Renal cortical epithelial cell (primary cell): Measurements from ENCODE around the gene HOXD10. TPM values are rescaled to one million over a fixed set of nuclear protein-coding genes. Genes with fewer than 3 reads are reported as not detected.

Experiments
- DNase-seq: peaks from one replicate; pipeline ENCODE4 v3.0.0-alpha.2; 2011; ENCODE audit warnings: low read depth
- total RNA-seq: library from RNA; depleted of rRNA; stranded (reverse); fragments of >200 nt; gene quantifications from 2 replicates; pipeline ENCODE4 v1.2.3, GENCODE V29; 2014

HOXD10 gene
- total RNA-seq, 1 donor from 2014 or later: 33.5 TPM

DNA sequence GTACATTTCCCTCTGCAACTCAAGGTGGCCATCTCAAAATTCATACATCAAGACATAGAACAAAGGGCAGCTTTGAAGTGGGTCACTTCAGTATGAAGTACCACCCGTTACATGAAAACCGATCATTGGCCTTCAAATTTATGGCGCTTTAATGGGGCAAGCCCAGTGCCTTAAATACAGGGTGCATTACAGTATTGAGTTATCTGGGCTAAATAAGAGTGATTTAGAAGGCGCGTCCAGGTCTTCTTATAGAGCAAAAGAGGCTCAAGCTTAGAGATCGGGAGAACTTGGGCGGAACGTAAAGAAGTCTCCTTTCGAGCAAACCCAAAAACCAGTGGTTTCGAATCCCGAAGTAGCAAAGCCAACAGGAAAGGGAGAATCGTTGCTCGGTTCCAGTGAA, 47.6 kb downstream of the HOXD10 start:
- DNase-seq: no peak

DNA sequence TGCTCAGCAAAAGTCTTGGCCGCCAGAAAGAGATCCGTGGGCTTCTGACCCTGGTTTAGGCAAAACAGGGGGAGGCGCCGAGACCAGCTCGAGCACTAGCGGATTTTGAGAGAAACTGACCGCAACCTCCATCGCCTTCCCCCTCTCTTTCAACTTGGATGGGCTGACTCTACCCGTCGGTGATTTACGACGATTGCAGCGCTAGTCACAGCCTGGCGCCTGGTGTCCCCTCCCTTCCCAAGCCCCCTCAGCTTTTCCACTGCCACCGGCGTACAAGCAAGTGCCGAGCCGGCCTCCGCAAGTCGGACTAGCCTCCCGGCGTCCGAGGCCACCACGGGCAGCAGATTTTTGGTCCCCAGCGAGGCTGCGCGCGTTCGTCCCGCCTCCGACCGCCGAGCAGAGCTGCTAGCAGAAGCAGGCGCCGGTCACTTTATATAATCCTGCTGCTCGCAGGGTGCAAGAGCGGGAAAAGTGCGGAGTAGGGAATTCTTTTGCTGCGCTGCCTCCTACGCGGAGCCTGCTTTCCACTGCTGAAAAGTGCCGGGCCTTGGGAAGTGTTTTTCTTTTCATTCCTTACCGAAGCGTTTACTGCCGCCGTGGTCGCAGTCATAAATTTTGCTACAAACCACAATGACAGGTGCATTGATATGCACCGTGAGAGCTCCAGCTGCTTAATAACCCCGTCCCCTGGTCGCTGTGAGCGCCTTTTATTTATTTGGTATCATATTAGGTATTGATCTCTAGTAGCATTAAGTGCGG, 48.2 kb downstream of the HOXD10 start:
- no peak for DNase-seq

DNA sequence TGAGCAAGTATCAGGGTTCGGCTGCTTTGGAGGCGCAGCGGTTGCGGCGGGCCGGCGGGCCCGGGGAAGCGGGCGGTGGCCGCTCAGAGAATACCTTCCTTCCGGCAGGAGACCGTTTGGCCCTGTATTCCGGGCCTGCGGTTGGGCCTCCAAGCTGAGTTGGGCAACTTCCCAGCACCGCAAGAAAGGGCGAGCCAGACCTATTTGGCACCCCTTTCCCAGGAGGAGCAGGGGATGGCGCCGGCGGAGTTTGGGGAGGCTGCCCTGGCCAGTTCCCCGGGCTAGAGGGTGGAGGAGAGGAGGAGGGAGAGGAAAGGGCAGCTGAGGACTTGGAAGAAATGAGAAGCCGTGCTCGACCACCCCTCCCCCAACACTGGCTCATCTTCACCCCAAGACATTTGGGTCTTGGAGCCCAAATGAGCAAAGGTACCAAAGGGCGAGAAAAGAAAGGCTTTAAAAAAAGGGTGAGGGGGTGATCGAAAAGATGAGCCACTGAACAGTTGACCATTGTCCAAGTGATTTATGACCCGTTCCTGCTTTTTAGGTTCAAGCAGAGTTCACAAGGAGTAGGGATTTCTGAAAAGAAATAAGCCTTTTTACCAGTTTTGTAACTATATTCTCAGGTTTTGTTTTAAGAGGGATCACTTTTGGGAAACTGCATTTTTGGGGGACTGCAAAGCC, 48.9 kb downstream of the HOXD10 start:
- no peak for DNase-seq

DNA sequence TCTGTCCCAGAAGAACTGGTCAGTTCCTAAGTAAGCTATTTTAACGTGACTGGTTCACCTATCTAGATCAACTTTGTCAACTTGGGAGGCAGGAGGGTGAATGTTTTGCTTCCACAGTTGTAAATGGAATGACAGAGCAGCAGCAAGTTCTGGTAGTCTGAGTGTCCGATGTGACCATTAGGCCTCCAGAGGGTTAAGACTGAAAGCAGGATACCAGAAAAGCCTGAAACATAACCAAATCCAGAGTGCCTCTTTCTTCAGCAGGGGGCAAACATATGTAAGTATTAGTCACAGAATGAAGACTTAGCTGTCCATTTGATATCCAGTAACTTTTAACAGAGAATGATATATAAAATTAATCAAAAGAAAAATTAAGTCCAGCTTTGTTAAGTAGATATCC, 49.7 kb downstream of the HOXD10 start:
- DNase-seq: no peak

DNA sequence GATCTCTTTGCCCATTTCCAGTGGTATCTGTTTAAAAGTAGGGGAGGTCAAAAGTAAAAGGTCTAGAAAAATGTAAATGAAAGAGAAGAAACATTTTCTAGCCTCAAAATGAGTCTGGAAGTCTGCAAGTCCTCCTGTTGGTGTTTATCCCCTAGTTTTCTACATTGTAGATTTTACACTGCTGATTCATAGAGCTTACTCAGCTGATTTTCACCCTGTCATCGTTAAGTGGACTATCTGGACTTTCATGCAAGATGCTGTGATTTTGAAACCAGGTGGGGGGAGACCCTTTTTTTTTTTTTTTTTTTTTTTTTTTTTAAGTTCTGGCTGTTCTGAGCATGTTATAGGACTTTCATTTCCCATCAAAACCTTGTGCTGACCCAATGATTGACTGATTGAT, 50.8 kb downstream of the HOXD10 start:
- DNase-seq: peak; percentile 66

DNA sequence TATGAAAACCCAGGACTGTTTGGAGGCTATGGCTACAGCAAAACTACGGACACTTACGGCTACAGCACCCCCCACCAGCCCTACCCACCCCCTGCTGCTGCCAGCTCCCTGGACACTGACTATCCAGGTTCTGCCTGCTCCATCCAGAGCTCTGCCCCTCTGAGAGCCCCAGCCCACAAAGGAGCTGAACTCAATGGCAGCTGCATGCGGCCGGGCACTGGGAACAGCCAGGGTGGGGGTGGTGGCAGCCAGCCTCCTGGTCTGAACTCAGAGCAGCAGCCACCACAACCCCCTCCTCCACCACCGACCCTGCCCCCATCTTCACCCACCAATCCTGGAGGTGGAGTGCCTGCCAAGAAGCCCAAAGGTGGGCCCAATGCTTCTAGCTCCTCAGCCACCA, 52.6 kb downstream of the HOXD10 start:
- no peak for DNase-seq

Other genes starting within 250 kb of the HOXD10 start
- 34.9 and 45.8 TPM in 2 replicates for gene LNPK, start 114.5 kb upstream of the HOXD10 start, total RNA-seq
- gene EVX2, start 32.8 kb upstream of the HOXD10 start, total RNA-seq: not detected in 2 replicates
- not detected in 2 replicates for gene HOXD13, start 24.1 kb upstream of the HOXD10 start, total RNA-seq
- not detected in 2 replicates for gene HOXD12, start 17.0 kb upstream of the HOXD10 start, total RNA-seq
- 4.7 and 10.5 TPM in 2 replicates for gene HOXD11, start 9.5 kb upstream of the HOXD10 start, total RNA-seq
- gene HOXD9, start 5.9 kb downstream of the HOXD10 start, total RNA-seq: 2.4 and 15.7 TPM in 2 replicates
- gene HOXD8, start 12.9 kb downstream of the HOXD10 start, total RNA-seq: 13.4 and 41.9 TPM in 2 replicates
- gene HOXD4, start 34.8 kb downstream of the HOXD10 start, total RNA-seq: 6.6 and 23.2 TPM in 2 replicates
- 2.3 and 26.9 TPM in 2 replicates for gene HOXD3, start 40.5 kb downstream of the HOXD10 start, total RNA-seq
- gene HOXD1, start 71.9 kb downstream of the HOXD10 start, total RNA-seq: 4.2 and 15.7 TPM in 2 replicates
- gene MTX2, start 152.7 kb downstream of the HOXD10 start, total RNA-seq: 35.3 and 40.7 TPM in 2 replicates